GM19324 (cell line): ENCODE results near the gene RSPH1.
A peak's percentile ranks its signal among the peaks of the same experiment; 100 is the strongest.

ENCODE experiments used
- ATAC-seq: cut with Tn5 transposase; IDR thresholded peaks from one replicate; pipeline ENCODE4 v1.9.1; 2021; ENCODE audit warnings: mild to moderate bottlenecking, moderate library complexity; ENCODE audit not compliant: unreplicated experiment, low FRiP score

RSPH1 gene

DNA sequence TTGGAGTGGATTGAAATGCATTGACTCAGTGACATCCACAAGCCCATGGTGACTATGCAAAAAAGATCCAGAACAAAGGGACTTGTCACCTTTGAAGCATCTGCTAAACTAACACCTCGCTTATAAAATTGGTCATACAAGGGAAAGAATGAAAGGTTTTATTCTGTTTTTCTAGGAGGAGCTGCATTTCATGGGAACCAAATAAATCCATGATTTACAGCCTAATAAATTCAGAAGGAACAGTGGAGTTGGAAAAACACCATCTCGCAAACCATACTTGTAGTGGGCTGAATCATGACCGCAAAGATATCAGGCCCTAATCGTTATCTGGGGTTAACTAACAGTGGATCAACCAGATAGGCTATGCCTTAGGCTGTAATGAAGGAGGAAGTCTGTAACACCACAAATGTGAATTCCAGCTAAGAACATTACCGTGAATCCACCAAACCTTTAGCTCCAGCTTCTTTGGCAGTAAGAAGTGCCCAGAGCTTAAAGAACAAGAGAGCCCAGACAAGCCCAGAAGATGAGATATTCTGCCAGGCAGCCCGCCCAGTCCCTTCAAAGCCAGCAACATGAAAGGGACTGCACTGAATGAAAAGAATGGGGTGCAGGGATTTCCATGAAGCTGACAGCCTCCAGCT lies 27.4 kb downstream of the RSPH1 start:
- ATAC-seq = no peak

DNA sequence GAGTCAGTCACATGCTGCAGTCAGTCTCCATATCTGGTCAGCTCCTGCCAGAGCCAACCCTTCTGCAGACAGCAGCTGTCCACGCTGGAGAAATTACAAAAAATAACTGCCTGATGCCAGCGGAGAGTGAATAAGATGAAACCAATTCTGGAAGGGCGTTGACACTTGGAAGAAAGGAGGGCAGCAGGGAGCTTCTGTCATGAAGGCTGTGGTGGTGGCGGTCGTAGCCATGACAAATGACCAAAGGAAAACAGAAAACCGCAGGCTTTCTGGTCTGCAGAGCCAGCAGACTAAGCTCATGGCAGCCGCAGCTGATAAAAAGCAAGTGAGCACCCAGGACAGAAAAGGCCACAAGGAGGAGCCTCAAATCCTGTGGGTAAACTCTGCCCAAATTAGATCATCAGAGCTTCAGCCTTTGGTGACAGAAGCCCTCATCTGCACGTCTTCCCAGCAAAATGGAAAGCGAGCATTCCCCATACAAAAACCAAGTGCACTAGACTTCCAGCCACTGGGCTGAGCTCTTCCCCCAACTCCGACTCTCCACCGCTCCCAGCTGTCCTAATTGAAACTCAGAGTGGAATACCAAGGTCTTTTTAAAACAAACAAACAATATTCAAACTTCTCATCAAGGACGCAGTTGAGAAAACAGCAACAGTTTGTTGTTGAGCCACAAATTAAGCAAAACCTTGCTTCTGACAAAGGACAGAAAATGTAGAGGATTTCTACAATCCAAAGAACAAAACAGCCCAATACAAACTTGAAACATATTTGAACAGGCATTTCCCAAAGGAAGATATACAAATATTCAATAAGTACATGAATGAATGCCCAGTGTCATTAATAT lies 28.7 kb downstream of the RSPH1 start:
- no peak for ATAC-seq

DNA sequence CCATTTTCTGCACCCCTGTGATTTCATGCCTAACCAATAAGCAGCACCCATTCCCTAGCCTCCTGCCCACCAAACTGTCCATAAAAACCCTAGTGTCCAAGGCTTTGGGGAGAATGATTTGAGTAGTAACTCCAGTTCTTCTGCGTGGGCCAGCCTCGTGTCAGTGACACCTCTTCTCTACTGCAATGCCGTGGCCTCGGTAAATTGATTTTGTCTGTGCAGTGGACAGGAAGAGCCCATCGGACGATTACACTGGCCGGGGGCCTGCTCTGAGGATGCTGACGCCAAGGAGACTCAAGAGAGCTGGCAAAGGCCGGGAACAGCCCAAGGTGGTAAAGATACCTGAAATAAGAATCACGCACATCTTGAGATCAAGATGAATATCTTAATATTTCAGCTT lies 29.3 kb downstream of the RSPH1 start:
- ATAC-seq = no peak

DNA sequence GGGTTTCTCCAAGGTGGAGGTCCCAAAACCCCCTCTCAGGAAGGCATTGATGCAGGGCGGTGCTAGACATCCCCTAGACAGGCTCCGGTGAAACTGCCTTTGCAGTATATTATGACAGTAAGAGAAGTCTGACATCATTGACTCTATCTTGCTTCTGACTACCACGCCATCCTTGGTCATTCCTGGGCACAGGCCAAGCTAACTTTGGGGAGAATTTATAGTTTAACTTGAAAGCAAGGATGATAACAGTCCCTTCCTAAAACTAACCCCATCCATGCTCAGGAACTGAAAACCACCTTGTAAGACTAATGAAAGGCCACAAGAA lies 30.3 kb downstream of the RSPH1 start:
- ATAC-seq = no peak

DNA sequence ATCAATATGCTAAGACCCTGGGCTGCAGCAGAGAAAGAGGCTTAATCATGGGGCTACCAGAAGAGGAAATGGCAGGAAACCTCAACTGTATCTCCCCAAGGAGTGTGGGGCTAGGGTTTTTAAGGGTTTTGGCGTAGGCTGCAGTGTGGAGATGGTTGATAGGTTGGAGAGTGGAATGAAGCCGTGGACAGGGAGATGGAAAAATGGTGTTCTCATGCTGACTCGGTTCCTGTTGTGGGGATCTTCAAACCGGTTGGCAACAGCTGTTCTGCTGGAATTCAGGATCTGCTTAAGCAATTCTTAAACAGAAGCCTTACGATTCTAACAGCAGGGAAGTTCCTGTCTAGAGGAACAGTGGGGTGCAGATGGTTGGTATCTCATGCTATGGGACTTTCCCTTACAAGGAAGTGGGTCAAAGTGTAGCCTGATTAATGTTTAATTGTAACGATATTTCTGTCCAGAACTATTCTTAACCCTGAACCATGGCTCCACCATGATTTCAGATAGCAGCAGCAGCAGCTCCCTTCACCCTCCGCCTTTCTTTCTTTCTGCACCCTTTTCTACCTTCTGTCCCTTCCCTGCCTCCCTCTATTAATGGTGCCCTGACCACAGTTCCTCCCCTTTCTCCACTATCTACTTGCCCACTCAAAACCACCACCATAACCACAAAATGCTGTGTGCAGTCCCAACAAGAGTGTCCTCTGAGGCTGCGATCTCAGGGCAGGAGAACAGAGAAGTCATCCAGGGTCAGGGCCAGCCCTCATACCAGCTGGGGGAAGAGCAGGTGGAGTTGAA lies 30.8 kb downstream of the RSPH1 start:
- no peak for ATAC-seq

DNA sequence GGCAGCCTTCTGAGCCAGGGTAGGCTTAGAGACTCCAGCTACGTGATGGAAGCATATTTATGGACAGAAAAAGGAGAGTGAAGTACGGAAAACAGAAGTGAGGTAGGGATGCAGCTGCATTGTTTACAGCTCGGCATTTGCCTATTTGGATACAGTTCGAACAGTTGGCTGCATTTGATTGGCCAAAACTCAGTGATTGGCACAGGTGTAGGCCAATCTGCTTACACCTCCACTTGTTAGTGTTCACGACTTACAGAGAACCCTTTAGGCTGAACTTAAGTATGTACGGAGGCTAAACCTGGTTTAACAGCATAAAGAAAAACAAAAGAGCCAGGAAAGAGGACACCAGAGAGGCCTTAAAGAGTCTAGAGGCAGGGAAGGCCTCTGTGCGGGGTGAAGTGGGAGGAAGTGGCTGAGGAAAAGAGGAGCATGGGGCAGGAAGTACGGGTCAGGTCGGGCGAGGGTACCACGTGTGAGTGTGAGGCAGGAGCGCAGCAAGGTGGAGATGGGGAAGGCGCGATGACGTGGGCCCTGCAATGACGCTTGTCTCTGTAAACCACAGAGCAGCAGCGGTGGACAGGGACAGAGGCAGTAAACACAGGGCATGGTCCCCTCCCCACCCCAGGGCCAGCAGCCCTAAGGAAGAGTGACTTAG lies 32.0 kb downstream of the RSPH1 start:
- no peak for ATAC-seq

DNA sequence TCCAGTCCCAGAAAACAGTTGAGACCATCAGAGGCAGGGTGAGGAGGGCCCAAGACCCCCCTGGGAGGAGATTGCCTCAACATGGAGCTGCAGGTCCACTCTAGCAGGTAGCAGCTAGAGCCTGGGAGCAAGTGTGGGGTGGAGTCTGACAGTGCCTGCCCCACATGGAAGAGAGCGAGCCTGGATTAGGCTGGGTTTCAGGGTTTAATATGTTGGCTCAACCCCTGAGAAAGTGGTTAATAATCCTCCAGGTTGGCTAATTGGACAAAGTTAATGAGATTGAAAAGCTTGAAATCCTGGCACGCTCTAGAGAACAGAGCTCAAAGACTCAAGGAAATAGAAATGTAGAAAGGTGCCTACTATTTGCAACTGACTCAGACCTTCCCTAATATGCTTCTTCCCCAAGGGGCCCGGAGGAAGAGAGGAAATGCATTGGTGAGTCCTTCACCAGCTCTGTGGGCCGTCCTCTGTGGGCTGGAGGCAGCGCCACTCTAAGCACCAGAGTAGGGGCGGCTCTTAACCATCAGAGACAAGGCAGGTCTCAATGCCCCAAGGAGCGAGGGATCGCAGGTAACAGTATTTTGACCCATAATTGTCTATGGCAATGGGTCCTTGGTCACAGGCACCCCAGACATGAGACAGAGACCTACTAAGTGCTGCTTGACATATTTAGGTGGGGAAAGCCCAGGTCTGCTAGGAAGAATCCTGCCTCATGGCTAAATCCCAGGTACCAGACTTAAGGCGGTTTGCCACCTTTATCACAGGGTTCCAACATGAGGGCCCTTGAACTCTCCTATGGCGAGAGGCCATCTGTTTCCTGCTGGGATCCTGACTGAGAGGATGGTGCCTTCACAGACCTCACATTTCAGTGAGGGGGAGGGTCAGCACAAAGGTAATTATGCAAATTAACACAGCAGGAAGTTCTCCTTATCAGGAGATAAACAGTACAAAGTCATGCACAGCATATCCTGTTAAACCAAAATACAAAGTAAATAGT lies 33.8 kb downstream of the RSPH1 start:
- no peak for ATAC-seq

DNA sequence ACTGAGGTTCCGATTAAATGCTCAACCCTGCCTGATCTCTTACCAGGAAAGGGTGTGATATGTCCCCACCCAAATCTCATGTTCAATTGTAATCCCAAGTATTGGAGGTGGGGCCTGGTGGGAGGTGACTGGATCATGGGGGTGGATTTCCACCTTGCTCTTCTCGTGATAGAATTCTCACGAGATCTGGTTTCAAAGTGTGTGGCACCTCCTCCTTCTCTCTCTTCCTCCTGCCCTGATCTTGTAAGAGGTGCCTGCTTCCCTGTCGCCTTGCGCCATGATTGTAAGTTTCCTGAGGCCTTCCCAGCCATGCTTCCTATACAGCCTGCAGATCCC lies 34.9 kb downstream of the RSPH1 start:
- ATAC-seq = no peak

DNA sequence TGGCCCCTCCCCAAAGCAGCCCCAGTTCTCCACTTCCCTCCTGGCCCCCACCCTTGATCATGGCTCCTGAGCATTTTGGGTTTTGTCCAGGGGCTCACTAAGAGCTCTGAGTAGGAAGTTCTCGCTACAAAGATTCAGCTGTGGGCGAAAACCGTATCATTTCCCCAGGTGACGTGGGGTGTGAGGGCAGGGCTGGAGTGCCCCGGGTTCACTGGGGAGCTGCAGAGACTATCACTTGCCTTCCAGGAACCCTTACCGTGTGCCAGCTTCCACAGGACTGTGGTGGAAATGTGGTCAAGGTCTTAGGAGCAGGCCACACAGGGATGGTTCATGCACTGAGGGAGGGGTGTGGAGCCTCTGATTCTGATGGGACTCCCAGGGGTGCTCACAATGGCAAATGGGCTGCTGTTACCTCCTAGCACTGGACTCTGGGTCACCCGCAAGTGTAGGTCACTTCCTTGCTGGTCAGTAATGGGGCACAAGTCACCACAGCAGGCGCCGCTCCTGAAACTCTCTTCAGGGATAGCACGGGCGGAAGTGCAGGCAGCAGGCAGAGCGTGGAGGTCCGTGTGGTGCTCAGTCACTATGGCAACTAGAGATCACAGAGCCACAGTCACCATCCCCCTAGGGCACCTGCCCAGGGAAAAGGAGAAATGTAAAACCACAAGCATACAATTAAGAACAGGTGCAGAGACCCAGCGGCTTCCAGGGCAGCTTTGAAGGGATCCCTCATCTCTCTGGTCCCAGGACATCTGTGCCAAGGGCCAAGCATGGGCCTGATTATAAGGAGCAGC lies 35.4 kb downstream of the RSPH1 start:
- peak; percentile 50 for ATAC-seq

DNA sequence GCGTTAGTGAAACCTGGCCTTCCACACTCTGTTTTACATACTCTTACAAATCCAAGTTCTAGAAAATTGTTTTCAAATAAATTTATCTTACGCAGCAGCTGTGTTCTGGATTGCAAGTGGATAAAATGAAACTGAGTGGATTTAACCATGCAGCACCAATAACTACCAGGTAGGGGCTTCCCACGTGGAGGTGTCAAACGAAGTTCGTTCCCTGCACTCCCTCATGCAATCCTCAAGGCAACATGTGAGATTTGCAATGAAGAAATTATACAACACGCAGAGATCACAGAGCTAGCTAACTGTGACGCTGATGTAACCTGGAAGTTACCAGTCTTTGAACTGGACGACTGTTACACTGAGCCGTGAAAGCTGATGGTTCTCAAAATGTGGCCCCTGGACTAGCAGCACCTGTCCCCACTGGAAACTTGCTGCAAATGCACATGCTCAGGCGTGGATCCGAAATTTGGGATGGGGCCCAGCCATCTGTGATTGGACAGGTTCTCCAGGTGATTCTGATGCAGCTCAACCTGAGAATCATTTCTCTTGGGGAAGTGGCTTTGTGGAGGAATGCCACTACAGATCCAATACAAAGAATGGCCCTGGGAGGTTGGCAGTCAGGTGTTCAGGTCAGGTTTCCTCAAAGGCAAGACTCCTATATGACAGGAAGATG lies 36.3 kb downstream of the RSPH1 start:
- no peak for ATAC-seq

DNA sequence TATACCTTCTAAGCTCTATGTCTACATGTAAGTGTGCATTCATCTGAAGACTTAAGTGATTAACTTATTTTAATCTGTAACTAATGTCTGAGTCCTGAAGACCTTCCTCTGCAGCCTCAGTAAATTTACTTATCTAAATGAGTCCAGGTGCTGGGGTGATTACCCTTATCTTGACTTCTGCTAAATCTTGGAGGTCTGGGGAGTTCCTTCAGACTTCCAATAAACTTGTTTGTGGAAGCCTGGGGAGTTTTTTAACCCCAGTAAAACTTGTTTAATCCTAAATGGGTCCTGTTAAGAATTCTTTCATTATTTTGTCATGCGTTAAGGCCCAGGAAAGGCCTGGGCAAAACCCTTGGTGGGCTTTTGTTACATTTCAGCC lies 37.0 kb downstream of the RSPH1 start:
- ATAC-seq = no peak

DNA sequence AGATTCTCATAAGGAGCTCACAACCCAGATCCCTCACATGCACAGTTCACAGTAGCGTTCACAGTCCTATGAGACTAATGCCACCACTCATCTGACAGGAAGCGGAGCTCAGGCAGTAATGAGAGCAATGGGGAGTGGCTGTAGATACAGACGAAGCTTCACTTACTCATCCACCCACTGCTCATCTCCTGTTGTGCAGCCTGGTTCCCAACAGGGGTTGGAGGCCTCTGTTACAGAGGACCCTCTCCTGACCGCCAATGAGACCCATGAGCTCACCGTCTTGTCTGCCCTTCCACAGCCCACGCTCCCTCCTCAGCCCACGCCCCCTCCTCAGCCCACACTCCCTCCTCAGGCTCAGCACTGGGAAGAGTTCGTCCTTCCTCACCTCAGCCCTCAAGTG lies 39.6 kb downstream of the RSPH1 start:
- no peak for ATAC-seq

DNA sequence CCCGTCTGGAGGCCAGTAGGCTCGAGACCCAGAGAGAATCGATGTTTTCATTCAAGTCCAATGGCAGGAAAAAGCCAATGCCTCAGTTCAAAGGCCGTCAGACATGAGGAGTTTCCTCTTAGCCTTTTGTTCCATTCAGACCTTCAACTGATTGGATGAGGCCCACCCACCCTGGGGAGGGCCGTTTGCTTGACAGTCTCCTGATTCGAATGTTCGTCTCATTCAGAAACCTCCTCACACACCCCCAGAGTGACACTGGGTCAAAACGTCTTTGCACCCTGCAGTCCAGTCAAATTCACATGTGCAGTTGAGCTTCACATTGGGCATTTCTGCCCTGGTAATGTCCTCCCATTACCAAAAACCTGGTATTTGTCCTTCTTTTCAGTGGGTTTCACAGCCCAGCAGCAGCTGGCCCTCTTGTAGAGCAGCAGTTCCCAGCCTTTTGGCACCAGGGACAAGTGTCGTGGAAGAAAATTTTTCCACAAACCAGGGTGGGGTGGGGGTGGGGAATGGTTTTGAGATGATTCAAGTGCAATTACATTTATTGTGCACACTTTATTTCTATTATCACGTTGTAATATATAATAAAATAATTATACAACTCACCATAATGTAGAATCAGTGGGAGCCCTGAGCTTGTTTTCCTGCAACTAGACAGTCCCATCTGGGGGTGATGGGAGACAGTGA lies 40.1 kb downstream of the RSPH1 start:
- no peak for ATAC-seq

DNA sequence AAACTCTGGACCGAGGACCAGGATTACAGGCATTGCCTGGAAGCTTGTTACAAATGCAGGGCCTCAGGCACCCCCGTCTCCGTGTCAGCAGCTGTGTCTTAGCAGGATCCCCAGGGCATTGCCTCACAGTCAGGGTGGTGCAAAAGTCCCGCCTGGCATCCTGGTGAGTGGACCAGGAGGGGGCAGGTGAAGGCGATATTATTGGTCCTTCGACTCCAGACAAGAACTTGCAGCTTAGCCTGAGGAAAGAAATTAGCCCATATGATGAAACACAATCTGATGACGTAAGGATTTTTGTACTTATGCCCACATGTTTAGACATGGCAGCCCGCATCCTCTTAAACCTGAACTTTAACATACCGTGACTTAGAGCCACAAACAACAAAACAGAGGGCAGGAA lies 40.8 kb downstream of the RSPH1 start:
- ATAC-seq = no peak

DNA sequence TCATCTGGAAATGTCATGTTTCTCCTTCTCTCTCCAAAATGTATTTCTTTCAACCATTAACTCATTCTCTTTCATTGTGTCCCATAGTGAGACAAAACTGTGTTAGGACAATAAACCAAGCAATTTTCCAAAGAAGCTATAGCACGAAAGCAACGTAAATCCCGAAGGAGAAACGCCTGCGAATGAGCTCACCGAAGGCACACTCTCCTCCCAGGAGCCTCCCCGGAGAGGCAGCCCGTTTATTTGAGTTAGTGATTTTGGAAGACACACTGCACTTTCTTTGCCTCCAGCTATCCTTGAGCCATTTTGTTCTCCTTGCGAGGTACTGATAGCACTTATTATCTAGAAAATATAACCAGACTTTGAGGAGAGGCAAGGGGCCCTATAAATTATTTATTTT lies 41.2 kb downstream of the RSPH1 start:
- no peak for ATAC-seq

DNA sequence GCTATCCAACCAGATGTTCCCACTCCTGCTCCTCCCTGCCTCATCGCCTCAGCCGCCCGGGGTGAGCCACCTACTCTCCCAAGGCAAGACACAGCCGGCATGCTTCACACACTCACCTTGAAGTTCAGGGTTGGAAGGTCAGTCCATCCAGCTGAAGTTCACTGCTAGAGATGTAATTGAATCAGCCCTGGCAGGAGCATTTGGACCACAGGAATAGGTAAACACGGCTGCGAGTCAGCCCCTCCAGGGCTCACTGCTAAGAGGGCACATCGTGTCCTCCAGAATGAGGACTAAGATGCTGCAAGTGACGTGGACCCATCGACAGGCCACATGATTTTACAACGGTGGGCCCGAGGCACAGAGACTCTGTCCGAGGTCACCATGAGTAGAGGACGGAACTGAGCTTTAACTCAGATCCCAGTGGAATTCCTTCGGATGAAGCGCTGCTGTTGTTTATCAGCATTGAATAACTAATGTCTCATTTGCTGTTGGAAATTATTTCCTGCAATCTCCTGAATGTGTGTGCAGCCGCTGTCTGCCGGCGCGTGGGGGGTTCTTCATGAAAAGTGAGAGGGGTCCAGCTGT lies 41.9 kb downstream of the RSPH1 start:
- ATAC-seq = no peak

DNA sequence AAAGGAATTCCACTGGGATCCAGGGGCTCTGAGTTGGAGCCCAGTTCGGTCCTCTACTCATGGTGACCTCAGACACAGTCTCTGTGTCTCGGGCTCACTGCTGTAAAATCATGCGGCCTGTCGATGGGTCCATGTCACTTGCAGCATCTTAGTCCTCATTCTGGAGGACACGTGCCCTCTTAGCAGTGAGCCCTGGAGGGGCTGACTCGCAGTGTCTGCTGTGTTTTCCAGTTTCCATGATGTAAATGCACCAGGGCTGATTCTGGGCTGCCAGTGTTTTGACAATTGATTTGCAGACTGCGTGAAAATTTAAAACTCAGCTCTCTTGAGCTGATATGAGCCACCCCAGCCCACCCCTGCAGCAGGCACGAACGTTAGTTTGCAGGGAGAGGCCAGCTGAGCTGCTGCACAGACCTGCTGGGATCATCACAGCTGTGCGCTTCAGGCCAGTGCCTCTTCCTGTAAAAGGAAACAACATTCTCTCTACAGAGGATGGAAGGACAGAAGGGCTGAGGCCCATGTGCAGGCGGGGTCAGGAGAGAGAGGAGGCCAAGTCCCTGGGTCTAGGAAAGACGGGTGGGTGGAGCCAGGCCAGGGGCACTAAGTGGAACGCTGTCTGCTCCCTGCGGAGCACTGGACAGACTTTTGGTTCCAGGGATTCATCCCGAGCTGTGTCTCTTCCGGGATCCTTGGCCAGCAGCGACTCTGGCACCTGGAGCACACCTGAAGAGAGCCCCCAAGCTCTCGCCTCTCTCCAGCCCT lies 42.6 kb downstream of the RSPH1 start:
- no peak for ATAC-seq
